Endodermal cell (in vitro differentiated cells): Measurements from ENCODE around the gene ECD. TPM values are rescaled to one million over a fixed set of nuclear protein-coding genes. Genes with fewer than 3 reads are reported as not detected.

ENCODE experiments used
- DNase-seq: peaks from one replicate; pipeline ENCODE4 v3.0.0-alpha.2; 2017
- H3K27ac ChIP-seq: 2 replicates; pipeline ENCODE4 v1.5.1; 2013; ENCODE audit warnings: mild to moderate bottlenecking, low read depth, low read length, moderate library complexity
- H3K27me3 ChIP-seq: 2 replicates; pipeline ENCODE4 v1.6.1; 2013; ENCODE audit warnings: mild to moderate bottlenecking, low read length, moderate library complexity; ENCODE audit not compliant: insufficient read depth, control insufficient read depth, poor library complexity, severe bottlenecking
- H3K36me3 ChIP-seq: 2 replicates; pipeline ENCODE4 v1.7.0; 2013; ENCODE audit warnings: mild to moderate bottlenecking, low read length, moderate library complexity; ENCODE audit not compliant: control insufficient read depth, insufficient read depth
- H3K4me1 ChIP-seq: one replicate; pipeline ENCODE4 v1.7.0; 2013; ENCODE audit warnings: low read length; ENCODE audit not compliant: control insufficient read depth, insufficient read depth
- H3K4me3 ChIP-seq: 2 replicates; pipeline ENCODE4 v1.5.1; 2013; ENCODE audit warnings: mild to moderate bottlenecking, low read length, moderate library complexity
- H3K9ac ChIP-seq: 2 replicates; pipeline ENCODE4 v1.6.1; 2013; ENCODE audit warnings: mild to moderate bottlenecking, low read length, moderate library complexity; ENCODE audit not compliant: poor library complexity, severe bottlenecking; ENCODE audit errors: extremely low read depth
- H3K9me3 ChIP-seq: 2 replicates; pipeline ENCODE4 v1.6.1; 2013; ENCODE audit warnings: mild to moderate bottlenecking, low read length, moderate library complexity; ENCODE audit not compliant: control insufficient read depth
- H3K27ac Mint-ChIP-seq: 2 replicates; pipeline ENCODE4 v1.8.0; 2020; ENCODE audit warnings: mixed read lengths
- H3K27me3 Mint-ChIP-seq: 2 replicates; pipeline ENCODE4 v1.8.0; 2021; ENCODE audit warnings: mild to moderate bottlenecking, mixed read lengths; ENCODE audit not compliant: insufficient read depth
- H3K36me3 Mint-ChIP-seq: 2 replicates; pipeline ENCODE4 v1.8.0; 2020; ENCODE audit warnings: low read depth, mixed read lengths
- H3K4me1 Mint-ChIP-seq: 2 replicates; pipeline ENCODE4 v1.8.0; 2020; ENCODE audit warnings: mixed read lengths
- H3K4me3 Mint-ChIP-seq: 2 replicates; pipeline ENCODE4 v1.8.0; 2020; ENCODE audit warnings: mild to moderate bottlenecking, moderate library complexity, mixed read lengths
- H3K9me3 Mint-ChIP-seq: 2 replicates; pipeline ENCODE4 v1.8.0; 2020; ENCODE audit warnings: mild to moderate bottlenecking, mixed read lengths
- CTCF ChIP-seq: fragments of 200-600 bp; sonication (generic); conservative IDR thresholded peaks from 2 replicates; pipeline ENCODE4 v1.5.0; 2021; ENCODE audit warnings: antibody characterized with exemption, mild to moderate bottlenecking
- WGBS, 2 experiments: methylation state at CpG; one replicate each; pipeline versions ENCODE4 v1.1.5 to v1.1.7; 2013; ENCODE audit warnings: missing lambda C conversion rate in 2 of 2, mixed read lengths in 1 of 2; ENCODE audit not compliant: insufficient coverage in 1 of 2, insufficient read length in 1 of 2; 5-methylcytosine and 5-hydroxymethylcytosine counted together
- total RNA-seq, 2 donors: library from RNA; stranded (reverse); fragmentation: NEBNext Ultra II Directional in 1 of 2; extraction: Animal tissue kit (Norgen Biotek cat#: 25700) in 1 of 2; gene quantifications; 2 replicates in 1 of 2; 3 replicates in 1 of 2; pipeline ENCODE4 v1.2.1, GENCODE V29; 2021

Gene ECD
- total RNA-seq, 2 donors from 2014 or later: 38.4 to 40.7 TPM

GRCh38 chr10:73094986-73095480, 72.8 kb downstream of the ECD start:
- peak overlapping the region; percentile 92 for H3K9ac ChIP-seq
- 0 to 2% methylated on average over 2 to 4 of the region's 5 CpGs for WGBS, 2 experiments

GRCh38 chr10:73093922-73094850, 73.6 kb downstream of the ECD start:
- Histone ChIP-seq H3K4me1 (no peaks in the 10 kb centered on the region), H3K4me3 (peak overlapping the region; percentile 98), H3K9ac (peak overlapping the region; percentile 92), H3K9me3 (no peaks in the 10 kb centered on the region), H3K36me3 (no peaks in the 10 kb centered on the region), H3K27me3 (no peaks in the 10 kb centered on the region), H3K27ac (no peak overlapping the region)
- Mint-ChIP-seq H3K36me3 (no peaks in the 10 kb centered on the region), H3K4me3 (peak overlapping the region; percentile 95), H3K9me3 (no peaks in the 10 kb centered on the region), H3K27ac (no peak overlapping the region), H3K4me1 (peaks cover 15% of the 10 kb centered on the region), H3K27me3 (no peaks in the 10 kb centered on the region)
- DNase-seq: no peak
- 50 to 72% methylated on average over 1 to 2 of the region's 2 CpGs for WGBS, 2 experiments
- TF ChIP-seq CTCF: no peak

More at GRCh38 chr10:73094986-73095480, 72.8 kb downstream of the ECD start:
- Mint-ChIP-seq H3K4me1 (peaks cover 15% of the 10 kb centered on the region), H3K27ac (peak overlapping the region; percentile 87), H3K36me3 (no peaks in the 10 kb centered on the region), H3K27me3 (no peaks in the 10 kb centered on the region), H3K9me3 (no peaks in the 10 kb centered on the region), H3K4me3 (peak overlapping the region; percentile 95)
- Histone ChIP-seq H3K9me3 (no peaks in the 10 kb centered on the region), H3K27me3 (no peaks in the 10 kb centered on the region), H3K36me3 (no peaks in the 10 kb centered on the region), H3K4me1 (no peaks in the 10 kb centered on the region), H3K27ac (no peak overlapping the region), H3K4me3 (peak overlapping the region; percentile 98)
- no peak for DNase-seq
- TF ChIP-seq CTCF: no peak

GRCh38 chr10:73092830-73093229, 75.0 kb downstream of the ECD start:
- no peaks in the 10 kb centered on the region for H3K9me3 ChIP-seq
- WGBS, 2 experiments: 98 to 100% methylated on average over 3 of the region's 3 CpGs
- no peaks in the 10 kb centered on the region for H3K36me3 ChIP-seq

More at GRCh38 chr10:73092830-73093229, 75.0 kb downstream of the ECD start:
- Mint-ChIP-seq H3K27me3 (no peaks in the 10 kb centered on the region), H3K9me3 (no peaks in the 10 kb centered on the region), H3K4me3 (no peak overlapping the region), H3K27ac (no peak overlapping the region), H3K36me3 (peaks cover 2% of the 10 kb centered on the region), H3K4me1 (peaks cover 15% of the 10 kb centered on the region)
- Histone ChIP-seq H3K4me1 (no peaks in the 10 kb centered on the region), H3K4me3 (no peak overlapping the region), H3K27me3 (no peaks in the 10 kb centered on the region), H3K9ac (no peak overlapping the region), H3K27ac (no peak overlapping the region)
- DNase-seq: no peak
- TF ChIP-seq CTCF: no peak
